ENCODE data around the gene CYP19A1.
A peak's percentile ranks its signal among the peaks of the same experiment; 100 is the strongest.

CYP19A1 gene

DNA sequence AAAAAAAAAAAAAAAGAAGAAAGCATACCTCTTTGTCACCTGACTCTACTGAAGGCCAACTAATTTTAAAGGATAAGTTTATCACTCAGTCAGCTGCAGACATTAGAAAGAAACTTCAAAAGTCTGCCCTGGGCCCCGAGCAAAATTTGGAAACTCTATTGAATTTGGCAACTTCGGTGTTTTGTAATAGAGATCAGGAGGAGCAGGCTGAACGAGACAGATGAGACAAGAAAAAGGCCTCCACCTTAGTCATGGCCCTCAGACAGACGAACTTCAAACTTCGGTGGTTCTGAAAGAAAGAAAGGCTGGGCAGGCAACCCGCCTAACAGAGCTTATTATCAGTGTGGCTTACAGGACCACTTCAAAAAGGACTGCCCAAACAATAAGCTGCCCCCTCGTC is 21.6 kb upstream of the CYP19A1 start:
- no peak for DNase-seq

GRCh38 chr15:51356983-51357382 is 18.6 kb upstream of the CYP19A1 start:
- DNase-seq, result no peak

DNA sequence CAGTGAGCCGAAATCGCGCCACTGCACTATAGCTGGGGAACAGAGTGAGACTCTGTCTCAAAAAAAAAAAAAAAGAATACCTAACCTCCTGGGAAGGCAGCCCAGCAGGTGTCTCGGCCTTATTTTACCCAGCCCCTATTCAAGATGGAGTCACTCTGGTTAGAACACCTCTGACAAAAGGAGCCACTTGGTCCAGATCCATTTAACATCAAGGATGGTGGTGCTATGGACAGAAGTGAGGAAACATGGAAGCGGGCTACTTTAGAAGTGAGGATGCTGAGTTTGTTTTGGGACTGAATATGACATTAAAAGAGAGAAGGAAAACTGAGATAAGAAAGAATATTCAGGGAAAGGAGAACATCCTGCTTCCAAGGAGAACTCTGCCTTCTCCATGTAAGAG is 17.8 kb upstream of the CYP19A1 start:
- no peak for DNase-seq

DNA sequence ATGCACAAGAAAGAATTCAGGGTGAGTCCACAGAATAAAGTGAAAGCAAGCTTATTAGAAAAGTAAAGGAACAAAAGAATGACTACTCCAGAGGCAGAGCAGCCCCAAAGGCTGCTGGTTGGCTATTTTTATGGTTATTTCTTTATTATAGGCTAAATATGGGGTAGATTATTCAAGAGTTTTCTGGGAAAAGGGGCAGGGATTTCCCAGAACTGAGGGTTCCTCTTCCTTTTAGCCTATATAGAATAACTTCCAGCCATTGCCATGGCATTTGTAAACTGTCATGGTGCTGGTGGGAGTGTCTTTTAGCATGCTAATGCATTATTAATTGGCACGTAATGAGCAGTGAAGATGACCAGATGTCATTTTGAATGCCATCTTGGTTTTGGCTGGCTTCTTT is 16.7 kb upstream of the CYP19A1 start:
- no peak for DNase-seq

DNA sequence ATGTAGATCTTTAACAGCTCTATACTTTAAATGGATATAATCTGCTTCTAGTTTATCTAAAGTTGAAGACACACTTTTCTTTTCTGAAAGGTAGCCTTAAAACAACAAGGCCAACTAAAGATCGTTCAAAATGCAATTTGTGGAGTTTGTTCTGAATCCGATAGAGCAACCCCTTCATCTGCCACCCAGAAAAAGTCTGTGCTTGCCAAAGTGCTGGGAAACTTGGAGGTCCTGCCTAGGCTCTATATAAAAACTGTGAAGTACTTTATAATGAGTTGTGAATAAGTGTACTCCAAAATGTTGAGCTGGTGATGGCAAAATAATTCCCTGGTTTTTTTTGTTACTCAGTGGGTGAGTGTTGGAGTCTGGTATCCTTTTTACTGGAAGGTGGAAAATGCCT is 15.6 kb upstream of the CYP19A1 start:
- DNase-seq, result no peak

DNA sequence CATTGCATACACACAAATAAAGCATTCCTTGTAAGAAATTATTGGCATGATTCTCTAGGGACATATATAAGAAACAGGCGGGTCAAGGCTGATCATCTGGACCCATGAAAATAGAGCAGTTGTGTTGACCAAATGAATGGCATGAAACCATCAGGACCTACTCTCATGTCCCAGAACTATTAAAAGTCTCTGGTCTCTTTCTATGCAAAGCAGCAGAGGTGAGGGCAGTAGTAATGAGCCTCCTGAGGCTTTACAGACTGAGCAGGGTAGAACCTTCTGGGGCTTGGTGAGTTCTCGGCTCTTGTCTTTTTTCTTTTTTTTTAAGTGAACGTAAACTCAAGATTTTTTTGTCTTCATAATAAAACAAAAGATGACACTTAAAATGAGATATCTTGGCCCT is 12.3 kb upstream of the CYP19A1 start:
- no peak for DNase-seq

DNA sequence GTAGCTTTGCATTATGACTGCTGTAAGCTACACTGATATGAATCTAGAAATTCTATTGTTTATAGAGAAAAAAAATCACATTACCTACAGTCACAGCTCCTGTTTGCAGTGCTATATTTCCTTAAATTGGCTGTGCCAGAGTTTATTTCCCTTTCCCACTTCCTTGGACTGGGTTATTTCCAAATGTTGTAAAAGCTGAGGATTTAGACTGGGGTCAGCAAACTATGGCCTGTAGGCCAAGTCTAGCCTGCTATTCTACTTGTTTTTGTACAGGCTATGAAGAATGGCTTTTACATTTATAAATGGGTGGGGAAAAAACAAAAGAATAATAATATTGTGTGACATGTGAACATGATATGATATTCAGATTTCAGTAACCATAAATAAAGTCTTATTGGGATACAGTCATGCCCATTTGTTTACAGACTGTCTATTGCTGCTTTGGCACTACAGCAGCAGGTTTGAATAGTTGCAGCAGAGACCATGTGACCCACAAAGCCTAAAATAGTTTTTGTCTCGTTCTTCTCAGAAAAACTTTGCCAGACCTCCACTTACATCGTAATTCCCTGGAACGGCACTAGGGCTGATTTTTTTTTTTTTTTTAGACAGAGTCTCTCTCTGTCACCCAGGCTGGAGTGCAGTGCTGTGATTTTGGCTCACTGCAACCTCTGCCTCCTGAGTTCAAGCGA is 10.9 kb upstream of the CYP19A1 start:
- DNase-seq, result peak in 4 of 56 donors; percentile 9 to 23 (median 18)

DNA sequence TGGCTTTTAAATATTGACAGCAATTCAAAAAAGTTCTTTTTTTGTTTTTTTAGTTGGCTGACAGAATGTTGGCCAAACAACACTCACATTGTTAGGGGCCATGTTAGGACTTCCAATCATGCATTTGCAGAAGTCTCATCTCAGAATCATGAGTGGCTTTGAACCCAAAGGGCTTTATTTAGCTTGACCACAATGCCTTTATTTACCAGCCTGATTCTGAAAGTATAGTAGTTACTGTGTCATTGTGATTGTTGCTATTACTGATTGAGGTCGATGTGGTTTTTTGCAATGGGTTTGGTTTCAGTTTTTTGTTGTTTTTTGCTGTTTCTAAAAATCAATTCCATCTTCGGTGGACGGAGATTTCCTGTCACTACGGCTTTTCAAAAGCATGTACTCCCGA is 10.3 kb upstream of the CYP19A1 start:
- peak in 5 of 56 donors; percentile 6 to 57 (median 32) for DNase-seq

DNA sequence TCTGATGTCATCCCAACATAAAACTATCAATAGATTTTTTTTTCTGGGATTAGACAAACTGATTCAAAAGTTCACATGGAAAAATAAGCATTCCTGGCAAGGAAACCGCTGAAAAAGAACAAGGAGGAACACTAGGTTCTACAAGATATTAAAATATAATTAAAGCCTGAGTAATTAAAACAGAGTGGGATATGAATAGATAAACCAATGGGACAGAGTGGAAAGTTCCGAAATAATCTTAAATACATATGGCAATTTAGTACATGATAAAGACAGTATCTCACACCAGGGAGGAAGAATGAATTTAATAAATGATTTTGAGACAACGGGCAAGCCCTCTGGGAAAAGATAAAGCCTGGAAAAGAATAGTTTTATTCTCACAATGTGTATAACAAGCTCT is 7.7 kb upstream of the CYP19A1 start:
- DNase-seq, result no peak

GRCh38 chr15:51343466-51343865 is 5.1 kb upstream of the CYP19A1 start:
- DNase-seq, result no peak

GRCh38 chr15:51342227-51342999 is 4.0 kb upstream of the CYP19A1 start:
- DNase-seq, result peak in 13 of 56 donors; percentile 14 to 54 (median 31)

- peak in 54 of 56 donors; percentile 30 to 90 (median 70) for DNase-seq
Measured at GRCh38 chr15:51341366-51342226, 3.2 kb upstream of the CYP19A1 start, which contains the start of gene GLDN. TSS of gene GLDN (plus strand) at chr15:51341655. CDS start at chr15:51341685, 30 bp downstream.

- DNase-seq, result peak in 1 of 56 donors; percentile 11
Measured at GRCh38 chr15:51335538-51336410, 2.6 kb downstream of the CYP19A1 start.

- no peak for DNase-seq
Measured at GRCh38 chr15:51335087-51335486, 3.3 kb downstream of the CYP19A1 start.

GRCh38 chr15:51334011-51334451 is 4.4 kb downstream of the CYP19A1 start:
- DNase-seq, result no peak

DNA sequence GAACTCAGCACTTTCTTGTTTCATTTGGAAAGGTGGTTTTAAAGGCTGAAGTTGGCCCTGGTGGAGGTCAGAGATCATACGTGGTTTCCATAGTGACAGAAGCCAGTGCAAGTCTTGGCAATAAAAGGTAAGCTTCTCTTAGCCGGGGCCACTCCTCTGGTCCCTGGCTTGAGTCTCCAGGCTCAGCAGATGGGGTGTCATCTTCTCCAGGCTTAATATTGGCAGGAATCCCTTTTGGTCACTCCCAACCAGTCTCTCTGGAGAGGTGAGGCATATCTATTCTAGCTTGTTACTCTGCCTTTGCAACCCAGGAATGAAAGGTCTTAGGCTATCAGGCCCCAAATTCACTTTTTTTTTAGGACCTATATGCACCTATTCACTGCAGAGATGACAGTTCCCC is 4.8 kb downstream of the CYP19A1 start:
- DNase-seq, result no peak

GRCh38 chr15:51332206-51333147 is 5.9 kb downstream of the CYP19A1 start:
- peak in 2 of 56 donors; percentile 18 to 34 for DNase-seq

GRCh38 chr15:51331141-51331540 is 7.3 kb downstream of the CYP19A1 start:
- no peak for DNase-seq

GRCh38 chr15:51328926-51329325 is 9.5 kb downstream of the CYP19A1 start:
- no peak for DNase-seq

Measured in amygdala (tissue), 56 donors.